22Rv1 (cell line): Measurements from ENCODE around the gene FOXP3.

Experiments
- ZFX ChIP-seq: fragments of 450-650 bp; IDR thresholded peaks from 2 replicates; pipeline ENCODE4 v1.6.1; 2017; ENCODE audit warnings: antibody characterized with exemption, borderline replicate concordance
- TF ChIP-seq, protein P1 (sequence below): fragments of 450-650 bp; IDR thresholded peaks from 2 replicates; pipeline ENCODE4 v1.5.1; 2017; ENCODE audit warnings: mild to moderate bottlenecking

DNA sequence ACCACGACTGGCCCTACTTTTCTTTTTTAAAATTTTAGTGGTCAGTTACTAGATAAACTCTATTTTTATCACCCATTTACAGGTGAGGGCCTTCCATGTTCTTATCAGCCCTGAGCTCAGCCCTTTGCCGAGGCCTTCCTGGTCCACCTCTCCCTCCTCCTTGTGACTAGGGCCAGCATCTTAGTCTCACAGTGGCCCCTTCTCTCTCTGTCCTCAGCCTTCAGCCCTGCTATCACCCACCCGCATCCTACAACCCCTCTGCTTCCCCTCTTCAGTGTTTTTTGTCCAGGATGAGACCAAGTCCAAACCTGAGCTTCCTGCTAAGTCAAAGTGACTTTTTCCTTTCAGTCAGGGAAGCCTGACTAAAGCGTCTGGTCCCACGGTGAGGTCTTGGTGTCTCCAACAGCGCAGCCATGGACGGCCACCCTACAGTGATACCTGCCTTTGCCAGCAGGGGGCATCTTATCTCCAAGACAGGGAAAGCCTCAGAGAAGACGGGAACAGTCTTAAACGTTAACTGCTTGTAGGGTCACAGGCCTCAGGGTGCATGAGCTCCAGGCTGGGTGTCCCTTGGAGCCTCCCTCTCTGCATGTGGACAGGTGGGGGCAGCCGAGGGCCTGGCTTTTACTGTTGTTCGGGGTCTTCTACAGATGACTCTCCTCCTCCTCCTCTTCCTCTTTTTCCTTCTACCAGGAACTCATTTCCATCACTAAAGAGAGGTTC is 27.3 kb upstream of the FOXP3 start:
- TF ChIP-seq, protein P1, sequence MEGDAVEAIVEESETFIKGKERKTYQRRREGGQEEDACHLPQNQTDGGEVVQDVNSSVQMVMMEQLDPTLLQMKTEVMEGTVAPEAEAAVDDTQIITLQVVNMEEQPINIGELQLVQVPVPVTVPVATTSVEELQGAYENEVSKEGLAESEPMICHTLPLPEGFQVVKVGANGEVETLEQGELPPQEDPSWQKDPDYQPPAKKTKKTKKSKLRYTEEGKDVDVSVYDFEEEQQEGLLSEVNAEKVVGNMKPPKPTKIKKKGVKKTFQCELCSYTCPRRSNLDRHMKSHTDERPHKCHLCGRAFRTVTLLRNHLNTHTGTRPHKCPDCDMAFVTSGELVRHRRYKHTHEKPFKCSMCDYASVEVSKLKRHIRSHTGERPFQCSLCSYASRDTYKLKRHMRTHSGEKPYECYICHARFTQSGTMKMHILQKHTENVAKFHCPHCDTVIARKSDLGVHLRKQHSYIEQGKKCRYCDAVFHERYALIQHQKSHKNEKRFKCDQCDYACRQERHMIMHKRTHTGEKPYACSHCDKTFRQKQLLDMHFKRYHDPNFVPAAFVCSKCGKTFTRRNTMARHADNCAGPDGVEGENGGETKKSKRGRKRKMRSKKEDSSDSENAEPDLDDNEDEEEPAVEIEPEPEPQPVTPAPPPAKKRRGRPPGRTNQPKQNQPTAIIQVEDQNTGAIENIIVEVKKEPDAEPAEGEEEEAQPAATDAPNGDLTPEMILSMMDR = peak; percentile 75
- TF ChIP-seq ZFX = no peak
